ENCODE data around the gene NEK11.

Gene NEK11

GRCh38 chr3:131026321-131027151, at the start of gene NEK11, which contains the start of gene ASTE1:
TSS of gene NEK11 (plus strand) at chr3:131026877. CDS start at chr3:131029709, 2,832 bp downstream.
TSS of gene ASTE1 (minus strand) at chr3:131026825. CDS start at chr3:131025306, 1,519 bp downstream.
- DNase-seq (ENCODE audit: low spot score) = peak; percentile 66

- no peak for DNase-seq (ENCODE audit: low spot score)
These were observed 47.6 kb upstream of the NEK11 start for GRCh38 chr3:130979117-130979516.

GRCh38 chr3:130981469-130981868, 45.2 kb upstream of the NEK11 start:
- DNase-seq (ENCODE audit: low spot score) = no peak

- no peak for DNase-seq (ENCODE audit: low spot score)
These were observed 36.4 kb upstream of the NEK11 start for GRCh38 chr3:130990282-130990681.

- no peak for DNase-seq (ENCODE audit: low spot score)
These were observed 35.6 kb upstream of the NEK11 start for GRCh38 chr3:130991126-130991525.

- DNase-seq (ENCODE audit: low spot score) = no peak
These were observed 34.3 kb upstream of the NEK11 start for GRCh38 chr3:130992344-130992743.

- DNase-seq (ENCODE audit: low spot score) = no peak
These were observed 29.4 kb upstream of the NEK11 start for GRCh38 chr3:130997289-130997688.

GRCh38 chr3:131001071-131001470, 25.6 kb upstream of the NEK11 start:
- no peak for DNase-seq (ENCODE audit: low spot score)

- no peak for DNase-seq (ENCODE audit: low spot score)
These were observed 22.1 kb upstream of the NEK11 start for GRCh38 chr3:131004603-131005002.

- no peak for DNase-seq (ENCODE audit: low spot score)
These were observed 19.4 kb upstream of the NEK11 start for GRCh38 chr3:131007256-131007655.

- no peak for DNase-seq (ENCODE audit: low spot score)
These were observed 18.9 kb upstream of the NEK11 start for GRCh38 chr3:131007782-131008181.

- no peak for DNase-seq (ENCODE audit: low spot score)
These were observed 18.4 kb upstream of the NEK11 start for GRCh38 chr3:131008326-131008725.

GRCh38 chr3:131009698-131010097, 17.0 kb upstream of the NEK11 start:
- no peak for DNase-seq (ENCODE audit: low spot score)

- DNase-seq (ENCODE audit: low spot score) = no peak
These were observed 7.7 kb upstream of the NEK11 start for GRCh38 chr3:131018970-131019369.

- no peak for DNase-seq (ENCODE audit: low spot score)
These were observed 6.5 kb upstream of the NEK11 start for GRCh38 chr3:131020122-131020693.

GRCh38 chr3:131025539-131025938, 1.1 kb upstream of the NEK11 start:
- no peak for DNase-seq (ENCODE audit: low spot score)

- no peak for DNase-seq (ENCODE audit: low spot score)
These were observed 2.2 kb downstream of the NEK11 start for GRCh38 chr3:131028844-131029243.

- no peak for DNase-seq (ENCODE audit: low spot score)
These were observed 5.0 kb downstream of the NEK11 start for GRCh38 chr3:131031660-131032059.

GRCh38 chr3:131033480-131034080, 6.9 kb downstream of the NEK11 start:
- no peak for DNase-seq (ENCODE audit: low spot score)

- no peak for DNase-seq (ENCODE audit: low spot score)
These were observed 9.6 kb downstream of the NEK11 start for GRCh38 chr3:131036200-131036816.

GRCh38 chr3:131036986-131037385, 10.3 kb downstream of the NEK11 start:
- DNase-seq (ENCODE audit: low spot score) = no peak

- no peak for DNase-seq (ENCODE audit: low spot score)
These were observed 11.6 kb downstream of the NEK11 start for GRCh38 chr3:131038326-131038725.
